Nephron (organoid): ENCODE measurements around the gene ZNF783.

ENCODE experiments used
- H3K27ac Mint-ChIP-seq, 3 experiments: 2 replicates each; pipeline ENCODE4 v1.8.0; 2020; ENCODE audit warnings: mixed read lengths in 3 of 3, mild to moderate bottlenecking in 2 of 3, moderate library complexity in 1 of 3
- H3K27me3 Mint-ChIP-seq: 2 replicates; pipeline ENCODE4 v1.8.0; 2021; ENCODE audit warnings: low read depth, mild to moderate bottlenecking, moderate library complexity, mixed read lengths
- H3K36me3 Mint-ChIP-seq: 2 replicates; pipeline ENCODE4 v1.8.0; 2020; ENCODE audit warnings: low read depth, mixed read lengths
- H3K4me1 Mint-ChIP-seq: 2 replicates; pipeline ENCODE4 v1.8.0; 2020; ENCODE audit warnings: mixed read lengths
- H3K4me3 Mint-ChIP-seq, 3 experiments: 2 replicates each; pipeline ENCODE4 v1.8.0; 2020; ENCODE audit warnings: mild to moderate bottlenecking in 3 of 3, mixed read lengths in 3 of 3, moderate library complexity in 2 of 3
- H3K9me3 Mint-ChIP-seq: 2 replicates; pipeline ENCODE4 v1.8.0; 2020; ENCODE audit warnings: mixed read lengths
- TF ChIP-seq, protein P1 (sequence below), 3 experiments: fragments of 200-600 bp; sonication (generic); IDR thresholded peaks; one replicate each; pipeline ENCODE4 v1.5.0; 2021; ENCODE audit warnings: antibody characterized with exemption in 3 of 3; ENCODE audit not compliant: unreplicated experiment in 3 of 3

The ZNF783 gene

GRCh38 chr7:149285603-149286002 is 23.6 kb downstream of the ZNF783 start:
- Mint-ChIP-seq H3K4me1 (peaks cover 10% of the 10 kb centered on the region), H3K27me3 (peaks cover 4% of the 10 kb centered on the region), H3K4me3 (peak overlapping the region; percentile 92 to 98 (median 94)), H3K36me3 (peaks cover 8% of the 10 kb centered on the region), H3K27ac (peak overlapping the region in 2 of 3 experiments; percentile 18 to 29), H3K9me3 (no peaks in the 10 kb centered on the region)
- TF ChIP-seq, protein P1, sequence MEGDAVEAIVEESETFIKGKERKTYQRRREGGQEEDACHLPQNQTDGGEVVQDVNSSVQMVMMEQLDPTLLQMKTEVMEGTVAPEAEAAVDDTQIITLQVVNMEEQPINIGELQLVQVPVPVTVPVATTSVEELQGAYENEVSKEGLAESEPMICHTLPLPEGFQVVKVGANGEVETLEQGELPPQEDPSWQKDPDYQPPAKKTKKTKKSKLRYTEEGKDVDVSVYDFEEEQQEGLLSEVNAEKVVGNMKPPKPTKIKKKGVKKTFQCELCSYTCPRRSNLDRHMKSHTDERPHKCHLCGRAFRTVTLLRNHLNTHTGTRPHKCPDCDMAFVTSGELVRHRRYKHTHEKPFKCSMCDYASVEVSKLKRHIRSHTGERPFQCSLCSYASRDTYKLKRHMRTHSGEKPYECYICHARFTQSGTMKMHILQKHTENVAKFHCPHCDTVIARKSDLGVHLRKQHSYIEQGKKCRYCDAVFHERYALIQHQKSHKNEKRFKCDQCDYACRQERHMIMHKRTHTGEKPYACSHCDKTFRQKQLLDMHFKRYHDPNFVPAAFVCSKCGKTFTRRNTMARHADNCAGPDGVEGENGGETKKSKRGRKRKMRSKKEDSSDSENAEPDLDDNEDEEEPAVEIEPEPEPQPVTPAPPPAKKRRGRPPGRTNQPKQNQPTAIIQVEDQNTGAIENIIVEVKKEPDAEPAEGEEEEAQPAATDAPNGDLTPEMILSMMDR (IDR thresholded peaks at IDR 0.05; ENCODE audit: unreplicated experiment in 3 of 3) = no peak

GRCh38 chr7:149286811-149287400 is 24.9 kb downstream of the ZNF783 start:
- Mint-ChIP-seq H3K27me3 (peaks cover 4% of the 10 kb centered on the region), H3K4me3 (peak overlapping the region; percentile 46 to 63 (median 48)), H3K27ac (no peak overlapping the region), H3K9me3 (no peaks in the 10 kb centered on the region), H3K36me3 (peaks cover 6% of the 10 kb centered on the region), H3K4me1 (peaks cover 10% of the 10 kb centered on the region)
- TF ChIP-seq, protein P1 (IDR thresholded peaks at IDR 0.05; ENCODE audit: unreplicated experiment in 3 of 3) = no peak

GRCh38 chr7:149287622-149288021 is 25.6 kb downstream of the ZNF783 start:
- Mint-ChIP-seq H3K36me3 (peaks cover 1% of the 10 kb centered on the region), H3K9me3 (no peaks in the 10 kb centered on the region), H3K27me3 (peaks cover 4% of the 10 kb centered on the region), H3K4me3 (peak overlapping the region in 2 of 3 experiments; percentile 16 to 63), H3K27ac (no peak overlapping the region), H3K4me1 (peaks cover 10% of the 10 kb centered on the region)
- TF ChIP-seq, protein P1 (IDR thresholded peaks at IDR 0.05; ENCODE audit: unreplicated experiment in 3 of 3) = no peak

- Mint-ChIP-seq H3K9me3 (no peaks in the 10 kb centered on the region), H3K27me3 (peaks cover 4% of the 10 kb centered on the region), H3K4me1 (peaks cover 10% of the 10 kb centered on the region), H3K27ac (no peak overlapping the region), H3K36me3 (peaks cover 6% of the 10 kb centered on the region), H3K4me3 (no peak overlapping the region)
- TF ChIP-seq, protein P1 (IDR thresholded peaks at IDR 0.05; ENCODE audit: unreplicated experiment in 3 of 3) = no peak
Measured at GRCh38 chr7:149289262-149289661, 27.3 kb downstream of the ZNF783 start.

GRCh38 chr7:149289856-149290255 is 27.9 kb downstream of the ZNF783 start:
- Mint-ChIP-seq H3K27ac (no peak overlapping the region), H3K4me1 (peaks cover 10% of the 10 kb centered on the region), H3K4me3 (no peak overlapping the region), H3K36me3 (peaks cover 6% of the 10 kb centered on the region), H3K27me3 (peaks cover 4% of the 10 kb centered on the region), H3K9me3 (no peaks in the 10 kb centered on the region)
- TF ChIP-seq, protein P1 (IDR thresholded peaks at IDR 0.05; ENCODE audit: unreplicated experiment in 3 of 3) = no peak
